Esophagus muscularis mucosa (tissue), 3 donors: ENCODE measurements around the gene SHANK3.

Source experiments
- POLR2A ChIP-seq: fragments of 450-650 bp; IDR thresholded peaks from one replicate; pipeline ENCODE4 v1.6.1; 2017; ENCODE audit warnings: antibody characterized with exemption, moderate library complexity, mild to moderate bottlenecking, low read depth
- POLR2AphosphoS5 ChIP-seq, 2 donors: sonication (generic); formaldehyde crosslinking; IDR thresholded peaks; one replicate each; pipeline ENCODE4 v1.6.1; 2017; ENCODE audit warnings: antibody characterized with exemption in 2 of 2
- TF ChIP-seq, protein P1 (sequence below), 3 experiments: fragments of 200-600 bp in 2 of 3; fragments of 450-650 bp in 1 of 3; sonication (generic) in 2 of 3; IDR thresholded peaks; one replicate each; pipeline ENCODE4 v1.5.1; 2017 to 2019; ENCODE audit warnings: antibody characterized with exemption in 3 of 3, mild to moderate bottlenecking in 2 of 3, moderate library complexity in 1 of 3

GRCh38 chr22:50624347-50625130 lies 48.1 kb upstream of the SHANK3 start:
- TF ChIP-seq, protein P1, sequence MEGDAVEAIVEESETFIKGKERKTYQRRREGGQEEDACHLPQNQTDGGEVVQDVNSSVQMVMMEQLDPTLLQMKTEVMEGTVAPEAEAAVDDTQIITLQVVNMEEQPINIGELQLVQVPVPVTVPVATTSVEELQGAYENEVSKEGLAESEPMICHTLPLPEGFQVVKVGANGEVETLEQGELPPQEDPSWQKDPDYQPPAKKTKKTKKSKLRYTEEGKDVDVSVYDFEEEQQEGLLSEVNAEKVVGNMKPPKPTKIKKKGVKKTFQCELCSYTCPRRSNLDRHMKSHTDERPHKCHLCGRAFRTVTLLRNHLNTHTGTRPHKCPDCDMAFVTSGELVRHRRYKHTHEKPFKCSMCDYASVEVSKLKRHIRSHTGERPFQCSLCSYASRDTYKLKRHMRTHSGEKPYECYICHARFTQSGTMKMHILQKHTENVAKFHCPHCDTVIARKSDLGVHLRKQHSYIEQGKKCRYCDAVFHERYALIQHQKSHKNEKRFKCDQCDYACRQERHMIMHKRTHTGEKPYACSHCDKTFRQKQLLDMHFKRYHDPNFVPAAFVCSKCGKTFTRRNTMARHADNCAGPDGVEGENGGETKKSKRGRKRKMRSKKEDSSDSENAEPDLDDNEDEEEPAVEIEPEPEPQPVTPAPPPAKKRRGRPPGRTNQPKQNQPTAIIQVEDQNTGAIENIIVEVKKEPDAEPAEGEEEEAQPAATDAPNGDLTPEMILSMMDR (IDR thresholded peaks at IDR 0.05) = no peak
- no peak for TF ChIP-seq POLR2A
- TF ChIP-seq POLR2AphosphoS5 (IDR thresholded peaks at IDR 0.05) = no peak
